ENCODE data around the gene GAK.

Gene GAK

DNA sequence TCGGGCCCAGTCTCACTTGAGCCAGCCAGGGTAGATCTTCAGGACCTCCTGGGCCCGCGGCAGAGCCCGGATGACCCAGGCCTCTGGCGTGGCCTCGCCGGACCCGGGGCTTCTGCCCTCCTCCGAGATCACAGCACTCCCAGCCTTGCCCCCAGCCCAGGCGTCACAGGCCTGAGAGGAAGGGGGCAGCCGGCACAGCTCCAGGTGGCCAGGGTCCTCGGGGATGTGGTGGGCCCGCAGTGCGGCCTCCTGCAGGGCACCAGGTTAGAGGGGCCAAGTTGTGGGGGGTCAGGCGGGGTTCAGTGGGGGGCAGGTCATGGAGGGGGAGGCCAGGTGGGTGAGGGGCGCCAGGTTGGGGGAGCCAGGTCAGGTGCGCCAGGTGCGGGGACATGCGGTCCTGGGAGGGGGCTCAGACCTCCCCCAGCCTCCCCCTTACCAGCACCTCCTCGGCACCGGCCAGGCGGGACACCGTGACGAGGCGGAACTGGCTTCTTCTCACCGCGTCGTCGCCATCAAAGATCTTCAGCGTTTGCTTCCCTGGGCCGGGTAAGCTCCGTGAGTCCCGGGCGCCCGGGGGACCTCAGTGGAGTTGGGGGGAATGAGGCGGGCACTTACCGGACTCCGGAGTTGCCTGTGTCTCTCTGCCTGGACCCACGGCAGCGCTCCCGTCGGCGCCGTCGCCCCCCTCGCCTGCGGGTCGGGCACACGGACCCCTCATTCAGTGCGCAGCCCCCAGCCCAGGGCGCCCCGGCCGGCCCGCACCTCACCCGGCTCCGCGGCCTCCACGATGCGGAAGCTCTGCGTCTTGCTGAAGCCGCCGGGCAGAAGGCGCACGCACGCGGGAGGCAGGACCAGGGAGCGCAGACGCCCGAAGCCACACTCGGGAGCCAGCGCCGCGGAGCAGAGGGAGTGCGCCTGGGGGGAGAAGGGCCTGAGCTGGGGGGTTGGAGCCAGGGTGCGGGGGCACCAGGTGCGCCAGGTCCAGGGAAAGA, 35.3 kb upstream of the GAK start:
- Mint-ChIP-seq H3K36me3 (no peaks in the 10 kb centered on the region), H3K4me3 (no peak overlapping the region), H3K27ac (no peak overlapping the region), H3K27me3 (no peaks in the 10 kb centered on the region), H3K4me1 (peaks cover 11% of the 10 kb centered on the region), H3K9me3 (no peaks in the 10 kb centered on the region)
- CTCF ChIA-PET = no interaction called here
- DNase-seq = no peak

DNA sequence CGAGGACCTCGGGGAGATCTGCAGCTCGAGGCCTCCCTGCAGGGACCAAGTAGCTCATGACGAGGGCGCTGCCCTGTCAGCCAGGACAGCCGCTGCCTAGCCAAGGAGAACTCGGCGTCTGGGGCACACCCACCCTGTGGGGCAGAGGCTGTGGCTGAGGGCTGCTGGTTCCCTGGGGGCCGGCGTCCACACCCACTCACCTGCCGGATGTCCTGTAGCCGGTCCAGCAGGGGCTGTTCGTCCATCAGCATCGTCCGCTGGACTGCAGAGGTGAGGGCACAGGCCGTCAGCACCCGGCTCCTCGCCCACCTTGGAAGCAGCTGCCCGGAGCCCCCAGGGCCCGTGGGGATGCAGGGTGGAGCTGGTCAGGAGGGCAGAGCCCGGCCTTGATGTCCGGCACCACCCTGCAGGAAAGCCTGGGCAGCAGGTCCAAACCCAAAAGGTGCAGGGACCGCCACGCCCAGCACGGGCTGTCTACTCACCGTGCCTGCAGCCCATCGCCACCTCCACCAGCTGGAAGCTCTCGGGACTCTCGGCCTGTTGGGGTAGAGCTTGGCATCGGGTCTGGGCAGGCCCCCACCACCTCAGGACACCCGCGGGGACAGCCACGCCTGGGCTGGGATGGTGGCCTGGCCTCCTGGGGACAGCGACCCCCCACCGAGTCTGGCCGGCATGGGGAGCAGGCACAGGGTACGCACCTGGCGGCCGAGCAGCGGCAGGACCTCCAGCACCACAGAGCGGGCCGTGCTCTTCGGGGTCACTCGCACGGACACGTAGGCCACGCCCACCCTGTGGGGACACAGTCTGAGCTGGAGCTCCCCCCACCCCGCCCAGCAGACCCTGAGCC, 34.4 kb upstream of the GAK start:
- CTCF ChIA-PET = interaction anchor here (1.3 kb wide), 1 partner anchor 21 kb away, joined by 4 read pairs; the partner anchor contains the start of gene IDUA
- Mint-ChIP-seq H3K27me3 (no peaks in the 10 kb centered on the region), H3K4me1 (peaks cover 9% of the 10 kb centered on the region), H3K27ac (no peak overlapping the region), H3K4me3 (no peak overlapping the region), H3K36me3 (peaks cover 3% of the 10 kb centered on the region), H3K9me3 (no peaks in the 10 kb centered on the region)
- no peak for DNase-seq

DNA sequence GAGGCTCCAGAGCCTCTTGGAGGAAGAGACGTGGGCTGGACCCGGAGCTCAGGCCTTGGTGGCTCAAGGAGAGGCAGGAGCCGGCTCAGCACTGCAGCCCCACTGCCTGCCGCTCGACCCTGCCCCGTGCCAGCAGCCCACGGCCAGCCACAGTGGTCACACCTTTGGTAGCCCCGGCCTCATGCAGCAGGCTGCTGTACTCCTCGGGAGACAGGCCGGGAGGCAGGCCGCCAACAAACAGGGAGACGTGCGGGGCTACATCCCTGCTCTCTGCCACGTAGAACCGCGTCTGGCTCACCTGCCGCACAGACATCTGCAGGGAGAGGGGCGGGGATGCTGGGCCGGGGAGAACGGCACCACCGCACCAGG, 33.6 kb upstream of the GAK start:
- Mint-ChIP-seq H3K36me3 (peaks cover 3% of the 10 kb centered on the region), H3K27me3 (no peaks in the 10 kb centered on the region), H3K4me3 (no peak overlapping the region), H3K9me3 (no peaks in the 10 kb centered on the region), H3K27ac (no peak overlapping the region), H3K4me1 (peaks cover 5% of the 10 kb centered on the region)
- no peak for DNase-seq
- CTCF ChIA-PET = interaction anchor here (1.3 kb wide), 1 partner anchor 22 kb away, joined by 4 read pairs; the partner anchor contains the start of gene IDUA

DNA sequence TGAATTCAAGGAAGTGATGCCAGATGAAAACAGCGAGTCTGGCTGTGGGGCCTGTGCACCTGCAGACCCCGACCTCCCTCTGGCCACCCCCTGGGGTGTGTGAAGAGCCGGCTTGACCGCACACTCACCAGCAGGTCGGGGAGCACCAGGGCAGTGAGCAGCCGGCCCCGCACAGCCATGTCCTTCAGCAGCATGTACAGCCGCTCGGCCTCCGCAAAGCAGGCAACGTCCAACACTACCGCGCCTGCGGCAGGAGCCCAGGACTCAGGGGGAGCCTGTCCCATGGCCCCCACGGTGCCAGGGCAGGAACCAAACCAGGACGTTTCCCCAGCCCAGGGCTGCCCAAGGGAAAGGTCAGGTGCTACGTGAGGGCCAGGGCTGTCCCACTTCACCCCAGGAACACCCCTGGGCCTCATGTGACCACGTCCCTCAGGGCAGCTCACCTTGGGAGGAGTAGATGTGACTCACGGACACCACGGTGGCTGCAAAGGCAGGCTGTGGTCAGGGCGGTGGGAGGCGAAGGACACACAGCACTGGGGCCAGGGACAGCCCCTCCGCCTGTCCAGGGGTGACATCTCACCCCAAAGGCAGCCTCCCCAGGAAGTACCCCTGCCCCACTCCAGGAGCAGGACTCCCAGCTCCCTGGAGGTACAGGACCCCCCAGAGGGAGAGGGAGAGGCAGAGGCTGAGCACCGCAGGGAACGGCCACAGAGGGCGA, 33.1 kb upstream of the GAK start:
- Mint-ChIP-seq H3K27ac (no peak overlapping the region), H3K9me3 (no peaks in the 10 kb centered on the region), H3K4me3 (no peak overlapping the region), H3K36me3 (peaks cover 3% of the 10 kb centered on the region), H3K27me3 (no peaks in the 10 kb centered on the region), H3K4me1 (no peaks in the 10 kb centered on the region)
- no peak for DNase-seq
- CTCF ChIA-PET = interaction anchor here (1.3 kb wide), 1 partner anchor 22 kb away, joined by 4 read pairs; the partner anchor contains the start of gene IDUA

DNA sequence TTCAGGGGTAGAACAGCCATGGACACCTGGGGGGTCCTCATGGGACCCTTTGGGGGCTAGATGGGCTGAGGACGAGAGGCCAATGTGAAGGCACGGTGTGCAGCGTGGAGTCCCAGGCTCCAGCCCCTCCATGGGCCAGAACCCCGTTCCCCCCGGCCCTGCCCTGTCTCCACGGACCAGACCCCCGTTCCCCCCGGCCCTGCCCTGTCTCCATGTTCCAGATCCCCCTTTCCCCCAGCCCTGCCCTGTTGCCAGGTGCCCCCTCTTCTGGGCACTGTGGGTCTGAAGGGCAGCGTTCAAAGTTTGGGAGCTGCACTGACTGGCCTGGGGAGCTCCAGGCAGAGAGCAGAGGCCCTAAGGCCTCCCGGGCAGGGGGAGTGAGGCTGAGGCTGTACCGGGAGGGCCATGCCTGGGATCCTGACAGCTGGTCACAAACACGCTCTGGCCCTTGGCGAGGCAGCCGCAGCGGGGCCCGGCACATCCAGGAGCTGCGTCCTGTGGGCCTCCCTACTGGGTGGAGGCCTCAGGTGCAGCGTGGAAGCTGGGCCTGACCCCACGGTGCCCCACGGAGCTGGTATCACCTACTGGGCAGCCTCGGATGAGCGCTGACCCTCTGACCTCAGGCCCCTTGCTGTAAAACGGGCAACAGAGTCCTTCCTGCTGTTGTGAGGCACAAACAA, 32.4 kb upstream of the GAK start:
- Mint-ChIP-seq H3K36me3 (peaks cover 3% of the 10 kb centered on the region), H3K4me3 (no peak overlapping the region), H3K27ac (no peak overlapping the region), H3K27me3 (no peaks in the 10 kb centered on the region), H3K4me1 (no peaks in the 10 kb centered on the region), H3K9me3 (no peaks in the 10 kb centered on the region)
- no peak for DNase-seq
- CTCF ChIA-PET = no interaction called here

DNA sequence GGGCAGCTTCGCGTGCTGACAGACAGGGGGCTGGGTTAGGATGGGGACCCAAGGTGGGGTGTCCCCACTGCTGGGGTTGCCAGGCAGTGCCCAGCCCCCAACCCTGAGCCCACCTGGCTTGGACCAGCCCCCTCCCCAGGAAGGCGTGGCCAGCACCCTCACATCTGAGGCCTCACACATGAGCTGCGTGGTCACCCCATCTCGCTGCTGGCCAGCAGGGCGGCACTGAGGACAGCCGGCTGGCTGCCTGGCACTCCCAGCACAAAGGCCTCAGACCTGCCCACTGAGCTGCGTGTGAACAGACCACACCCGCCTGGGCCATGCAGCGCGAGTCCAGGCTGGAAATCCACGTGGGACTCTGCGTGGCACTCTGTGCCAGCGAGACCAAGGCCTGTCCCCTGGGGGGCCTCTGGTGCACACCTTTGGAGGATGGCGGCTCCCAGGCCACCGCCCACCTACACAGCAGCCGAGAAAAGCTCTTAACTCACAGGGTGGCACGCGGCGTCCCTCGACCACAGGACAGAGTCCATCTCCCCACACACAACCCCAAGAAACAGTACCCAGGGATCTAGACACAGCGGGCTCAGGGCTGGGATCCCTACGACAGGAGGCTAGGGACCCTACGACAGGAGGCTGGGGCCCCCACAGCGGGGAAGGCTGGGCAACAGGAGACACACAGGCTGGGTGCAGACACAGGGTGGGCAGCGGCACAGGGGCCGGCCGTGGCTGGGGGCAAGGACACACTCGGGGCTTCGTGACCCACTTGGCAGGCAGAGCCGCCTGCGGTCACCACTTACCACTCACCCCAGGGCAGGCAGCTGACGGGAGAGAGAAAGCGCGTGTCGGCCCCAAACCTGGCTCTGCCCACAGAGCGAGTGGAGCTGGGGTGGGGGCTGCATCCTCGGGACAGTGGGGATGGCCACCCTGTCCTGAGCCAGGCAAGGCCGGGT, 31.4 kb upstream of the GAK start:
- Mint-ChIP-seq H3K4me1 (no peaks in the 10 kb centered on the region), H3K36me3 (peaks cover 6% of the 10 kb centered on the region)

DNA sequence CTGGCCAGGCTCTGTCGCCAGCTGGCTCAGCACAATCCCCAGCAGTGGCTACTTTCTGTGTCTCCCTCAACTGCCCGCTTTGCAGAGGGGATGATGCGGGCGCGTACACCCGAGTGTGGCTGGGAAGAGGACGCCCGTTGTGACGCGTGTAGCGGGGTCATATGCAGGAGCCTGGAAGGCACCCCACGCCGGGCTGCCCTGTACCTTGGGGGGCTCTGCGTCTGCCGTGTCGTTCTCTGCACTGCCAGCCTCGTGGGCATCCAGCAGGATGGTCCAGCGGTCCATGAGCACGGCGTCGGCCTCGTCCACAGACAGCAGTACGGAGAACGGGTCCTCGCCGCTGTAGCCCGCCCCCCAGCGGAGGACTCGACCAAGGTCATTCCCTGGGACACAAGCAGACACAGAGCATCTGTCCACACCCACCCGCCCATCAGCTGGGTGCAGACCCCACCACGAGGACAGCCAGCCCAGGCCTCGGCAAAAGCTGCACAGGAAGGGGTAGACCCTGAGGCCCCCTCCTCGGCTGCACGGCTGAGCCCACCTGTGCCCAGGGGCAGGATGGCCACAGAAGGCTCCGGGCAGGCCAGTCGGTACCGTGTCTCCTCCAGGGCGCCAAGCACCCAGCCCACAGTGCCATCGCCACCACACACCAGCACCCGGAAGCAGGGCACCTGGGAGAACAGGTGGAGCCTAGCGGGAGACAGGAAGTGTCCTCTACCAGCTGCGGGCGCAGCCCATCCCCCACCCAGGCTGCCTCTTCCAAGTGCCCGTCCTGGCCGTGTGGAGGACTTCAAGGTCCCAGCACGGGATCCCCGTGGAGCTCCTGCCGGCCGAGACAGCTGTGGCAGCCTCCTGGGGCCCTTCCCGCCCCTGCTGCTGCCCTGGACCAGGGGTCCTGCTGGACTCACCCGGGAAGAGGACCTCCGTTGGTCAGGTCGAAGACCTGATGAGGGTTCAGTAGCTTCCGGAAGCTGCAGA, 30.4 kb upstream of the GAK start:
- no peak for DNase-seq
- Mint-ChIP-seq H3K27me3 (no peaks in the 10 kb centered on the region), H3K4me1 (no peaks in the 10 kb centered on the region), H3K36me3 (peaks cover 6% of the 10 kb centered on the region), H3K9me3 (no peaks in the 10 kb centered on the region), H3K4me3 (no peak overlapping the region), H3K27ac (no peak overlapping the region)
- CTCF ChIA-PET = no interaction called here

More for the DNA sequence above, 31.4 kb upstream of the GAK start:
- no peak overlapping the region for H3K27ac Mint-ChIP-seq
- H3K9me3 Mint-ChIP-seq = no peaks in the 10 kb centered on the region
- CTCF ChIA-PET = no interaction called here
- H3K27me3 Mint-ChIP-seq = no peaks in the 10 kb centered on the region
- no peak overlapping the region for H3K4me3 Mint-ChIP-seq
- no peak for DNase-seq

DNA sequence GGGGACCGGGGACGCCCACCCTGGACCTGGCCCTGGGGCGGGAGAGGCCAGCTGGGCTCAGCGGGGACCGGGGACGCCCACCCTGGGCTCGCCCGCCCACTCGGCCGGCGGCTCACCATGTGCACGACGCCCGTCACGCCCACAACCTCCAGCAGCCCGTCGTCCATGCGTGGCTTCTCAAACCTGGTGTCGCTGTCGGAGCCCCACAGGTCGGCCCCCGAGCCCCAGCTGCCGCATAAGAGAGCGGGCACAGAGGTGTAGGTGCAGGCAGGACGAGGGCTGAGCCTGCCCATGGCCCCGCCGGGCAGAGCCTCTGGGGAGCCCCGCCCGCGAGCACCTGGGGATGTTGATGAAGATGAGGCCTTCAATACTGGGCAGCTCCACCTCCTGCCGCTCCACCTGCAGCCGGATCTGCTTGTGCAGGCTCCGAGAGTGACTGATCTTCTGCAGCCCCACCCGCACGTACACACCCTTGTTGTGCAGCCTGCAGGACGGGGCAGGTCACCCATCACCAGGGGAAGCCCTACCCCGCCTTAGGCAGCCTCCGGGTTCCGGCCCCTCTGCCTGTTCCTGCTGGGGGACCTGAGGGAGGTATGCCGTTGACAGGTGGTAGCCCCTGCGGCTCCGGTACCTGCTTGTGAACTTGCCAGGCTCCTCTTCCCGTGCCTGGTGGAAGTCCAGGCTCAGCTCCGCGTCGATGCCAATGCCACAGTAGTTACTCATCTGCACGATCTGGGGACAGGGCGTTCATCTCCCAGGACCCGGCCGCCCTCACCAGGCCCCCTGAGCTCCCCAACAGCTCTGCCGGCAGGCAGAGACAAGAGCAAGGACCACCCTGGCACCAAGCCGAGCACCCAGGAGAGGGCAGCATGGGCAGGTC, 29.5 kb upstream of the GAK start:
- Mint-ChIP-seq H3K27me3 (no peaks in the 10 kb centered on the region), H3K4me3 (no peak overlapping the region), H3K36me3 (peaks cover 6% of the 10 kb centered on the region), H3K4me1 (no peaks in the 10 kb centered on the region), H3K27ac (no peak overlapping the region), H3K9me3 (no peaks in the 10 kb centered on the region)
- no peak for DNase-seq
- CTCF ChIA-PET = no interaction called here

DNA sequence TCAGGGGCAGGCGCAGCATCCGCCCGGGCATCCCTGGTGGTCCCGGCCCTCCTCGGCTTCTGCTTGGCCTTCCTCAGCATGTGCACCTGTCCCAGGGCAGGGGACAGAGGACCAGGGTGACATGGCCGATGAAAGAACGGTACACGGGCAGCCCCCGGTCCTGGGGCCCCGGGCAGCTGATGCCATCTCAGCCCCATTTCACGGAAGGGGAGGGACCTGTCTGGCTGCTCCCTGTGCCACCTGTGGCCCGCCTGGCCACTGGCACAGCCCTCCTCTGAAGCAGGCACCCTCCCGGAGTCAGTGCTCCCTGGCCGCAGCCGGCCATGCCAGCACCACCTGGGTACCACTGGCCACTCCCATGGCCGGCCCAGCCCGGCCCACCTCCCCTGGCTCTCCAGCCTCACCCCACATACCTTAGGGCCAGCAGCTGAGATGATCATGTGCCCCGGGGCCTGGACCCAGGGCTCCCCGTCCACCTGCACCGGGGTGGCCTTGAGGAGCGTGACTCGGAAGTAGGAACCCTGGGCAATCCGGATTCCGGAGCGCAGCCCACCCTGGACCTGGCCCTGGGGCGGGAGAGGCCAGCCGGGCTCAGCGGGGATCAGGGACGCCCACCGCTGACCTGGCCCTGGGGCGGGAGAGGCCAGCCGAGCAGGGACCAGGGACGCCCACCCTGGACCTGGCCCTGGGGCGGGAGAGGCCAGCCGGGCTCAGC, 28.7 kb upstream of the GAK start:
- CTCF ChIA-PET = no interaction called here
- Mint-ChIP-seq H3K27ac (no peak overlapping the region), H3K4me3 (no peak overlapping the region), H3K27me3 (no peaks in the 10 kb centered on the region), H3K9me3 (no peaks in the 10 kb centered on the region), H3K36me3 (peaks cover 6% of the 10 kb centered on the region), H3K4me1 (no peaks in the 10 kb centered on the region)
- no peak for DNase-seq

DNA sequence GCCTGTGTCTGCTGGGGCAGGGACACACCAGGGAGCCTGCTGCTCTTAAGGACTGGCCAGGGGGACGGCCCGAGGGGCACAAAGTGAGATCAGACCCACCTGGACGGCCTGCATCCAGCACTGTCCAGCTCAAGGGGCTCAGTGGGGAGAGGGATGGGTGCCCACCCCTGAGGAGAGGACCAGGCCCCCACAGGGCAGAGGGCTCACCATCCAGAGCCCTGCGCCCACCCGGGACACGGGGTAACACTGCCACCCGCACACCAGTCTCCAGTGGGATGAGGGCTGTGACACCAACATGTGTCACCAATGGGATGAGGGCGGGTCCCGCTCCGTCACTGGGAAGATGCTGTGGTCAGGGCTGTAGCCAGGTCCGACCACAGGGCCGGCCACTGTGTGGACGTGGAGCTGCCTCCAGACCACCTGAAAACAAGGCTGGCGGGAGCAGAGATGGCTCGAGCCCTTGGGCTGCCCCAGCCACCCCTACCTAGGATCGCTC, 28.1 kb upstream of the GAK start:
- CTCF ChIA-PET = no interaction called here
- Mint-ChIP-seq H3K27ac (no peak overlapping the region), H3K4me1 (no peaks in the 10 kb centered on the region), H3K27me3 (no peaks in the 10 kb centered on the region), H3K36me3 (peaks cover 6% of the 10 kb centered on the region), H3K9me3 (no peaks in the 10 kb centered on the region), H3K4me3 (no peak overlapping the region)
- peak; percentile 12 for DNase-seq
